ENCODE measurements around the gene SIX2. TPM values are rescaled to one million over a fixed set of nuclear protein-coding genes. Genes with fewer than 3 reads are reported as not detected.

SIX2 gene
- total and polyA plus RNA-seq, 9 of the 15 experiments (the other 6 are each of a cell fraction or from before 2014, with no cell fraction given): not detected

DNA sequence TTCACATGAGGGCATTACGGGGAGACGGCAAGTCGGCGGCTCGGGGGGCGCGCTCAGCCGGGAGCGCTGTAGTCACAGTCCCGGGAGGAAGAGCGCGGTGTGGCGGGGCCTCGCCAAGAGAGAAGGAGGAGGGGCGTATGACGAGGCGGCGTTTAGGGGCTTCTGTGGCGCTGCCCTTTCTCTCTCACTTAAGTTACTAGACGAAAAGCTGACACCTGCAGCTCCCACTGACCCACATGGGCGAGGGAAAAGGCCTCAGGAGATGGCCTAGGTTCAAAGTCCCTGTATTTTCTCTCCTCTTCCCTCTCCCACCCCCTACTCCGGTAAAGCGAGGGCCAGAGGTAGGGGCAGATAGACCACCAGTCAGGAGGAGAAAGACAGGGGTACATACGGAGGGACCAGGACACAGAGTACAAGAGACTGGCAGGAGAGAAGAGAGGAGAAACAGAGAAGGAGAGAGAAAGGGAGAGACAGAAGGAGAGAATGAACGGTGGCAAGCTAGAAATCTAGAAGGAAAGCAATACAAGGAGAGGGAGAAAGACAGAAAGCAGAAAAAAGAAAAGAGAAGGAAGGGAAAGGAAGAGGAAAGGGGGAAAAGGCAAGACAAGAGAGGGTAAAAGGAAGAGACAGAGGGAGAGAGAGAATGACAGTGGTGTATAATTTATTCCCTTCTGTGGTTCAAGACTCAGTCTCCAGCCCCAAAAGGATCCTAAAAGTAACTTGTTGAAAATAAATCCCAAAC is 3.8 kb downstream of the SIX2 start:
- in situ Hi-C loops (cut with MboI): no loop called here
- 21% methylated on average over 17 of the region's 25 CpGs for WGBS (ENCODE audit: insufficient coverage, low coverage, missing lambda C conversion rate)
- DNase-seq (ENCODE audit: extremely low read depth in 1 of 4, low spot score in 3 of 4) (no peak), FAIRE-seq (no peak), ATAC-seq (no peak)
- H3K9me1 ChIP-seq (ENCODE audit: control insufficient read depth, insufficient read depth, low read length): no peaks in the 10 kb centered on the region
- peaks cover 0 to 31% of the 10 kb centered on the region in 2 experiments; a peak in 2 of 5 replicates for H3K4me1 ChIP-seq (replicated peaks in 1 of 2; ENCODE audit: control insufficient read depth in 2 of 2, insufficient read depth in 2 of 2, low read length in 2 of 2)
- H3K79me2 ChIP-seq (ENCODE audit: control insufficient read depth, insufficient read depth, low read length): no peaks in the 10 kb centered on the region
- BruUV-seq (replicated peaks): no TSS peak
- TF ChIP-seq RBM17 (IDR thresholded peaks at IDR 0.05; ENCODE audit: borderline replicate concordance, low read depth, low read length) (no peak), MCM3 (IDR thresholded peaks at IDR 0.05) (peak; percentile 39; the same call in 1 of the 2 replicates), BCL6 (CRISPR knock-in tag; IDR thresholded peaks at IDR 0.05) (no peak)
- no peaks in the 10 kb centered on the region for H3K9me3 ChIP-seq (replicated peaks; ENCODE audit: control insufficient read depth, insufficient read depth, low read depth, low read length)
- H4K20me1 ChIP-seq (replicated peaks; ENCODE audit: control insufficient read depth, insufficient read depth, low read length): no peaks in the 10 kb centered on the region
- H3K27ac ChIP-seq (ENCODE audit: extremely low read depth, low read depth, low read length): no peak overlapping the region
- intact Hi-C loops (cut with micrococcal nuclease): no loop called here
- ChIA-PET CTCF (ENCODE audit: low intra/inter-chr PET ratio) (no interaction called here), POLR2A (interaction anchor here (0.6 kb wide), 1 partner anchor 44 kb away, joined by 3 read pairs; no protein-coding TSS in a partner anchor)
- H3K36me3 ChIP-seq (ENCODE audit: control insufficient read depth, insufficient read depth, low read length): no peaks in the 10 kb centered on the region
- no peak overlapping the region for H2AFZ ChIP-seq (ENCODE audit: low read depth, low read length)
- H3K4me3 ChIP-seq: no peak overlapping the region
- no peak overlapping the region for H3K9ac ChIP-seq (ENCODE audit: insufficient read depth in 1 of 2, low read depth in 2 of 2, low read length in 2 of 2)
- H3K4me2 ChIP-seq (ENCODE audit: insufficient read depth, low read length): no peak overlapping the region
- peaks cover 56 to 96% of the 10 kb centered on the region in 2 experiments; a peak in 4 of 5 replicates for H3K27me3 ChIP-seq (ENCODE audit: control insufficient read depth in 2 of 2, insufficient read depth in 2 of 2, low read length in 2 of 2)

- CTCF ChIA-PET (ENCODE audit: low intra/inter-chr PET ratio): no interaction called here
- no peak overlapping the region for H3K4me2 ChIP-seq (ENCODE audit: insufficient read depth, low read length)
- in situ Hi-C loops (cut with MboI): no loop called here
- TF ChIP-seq HLTF (IDR thresholded peaks at IDR 0.05) (no peak), YBX1 (IDR thresholded peaks at IDR 0.05) (no peak), PURB (CRISPR knock-in tag; IDR thresholded peaks at IDR 0.05; ENCODE audit: low read depth) (no peak)
- TF ChIP-seq, protein P1, sequence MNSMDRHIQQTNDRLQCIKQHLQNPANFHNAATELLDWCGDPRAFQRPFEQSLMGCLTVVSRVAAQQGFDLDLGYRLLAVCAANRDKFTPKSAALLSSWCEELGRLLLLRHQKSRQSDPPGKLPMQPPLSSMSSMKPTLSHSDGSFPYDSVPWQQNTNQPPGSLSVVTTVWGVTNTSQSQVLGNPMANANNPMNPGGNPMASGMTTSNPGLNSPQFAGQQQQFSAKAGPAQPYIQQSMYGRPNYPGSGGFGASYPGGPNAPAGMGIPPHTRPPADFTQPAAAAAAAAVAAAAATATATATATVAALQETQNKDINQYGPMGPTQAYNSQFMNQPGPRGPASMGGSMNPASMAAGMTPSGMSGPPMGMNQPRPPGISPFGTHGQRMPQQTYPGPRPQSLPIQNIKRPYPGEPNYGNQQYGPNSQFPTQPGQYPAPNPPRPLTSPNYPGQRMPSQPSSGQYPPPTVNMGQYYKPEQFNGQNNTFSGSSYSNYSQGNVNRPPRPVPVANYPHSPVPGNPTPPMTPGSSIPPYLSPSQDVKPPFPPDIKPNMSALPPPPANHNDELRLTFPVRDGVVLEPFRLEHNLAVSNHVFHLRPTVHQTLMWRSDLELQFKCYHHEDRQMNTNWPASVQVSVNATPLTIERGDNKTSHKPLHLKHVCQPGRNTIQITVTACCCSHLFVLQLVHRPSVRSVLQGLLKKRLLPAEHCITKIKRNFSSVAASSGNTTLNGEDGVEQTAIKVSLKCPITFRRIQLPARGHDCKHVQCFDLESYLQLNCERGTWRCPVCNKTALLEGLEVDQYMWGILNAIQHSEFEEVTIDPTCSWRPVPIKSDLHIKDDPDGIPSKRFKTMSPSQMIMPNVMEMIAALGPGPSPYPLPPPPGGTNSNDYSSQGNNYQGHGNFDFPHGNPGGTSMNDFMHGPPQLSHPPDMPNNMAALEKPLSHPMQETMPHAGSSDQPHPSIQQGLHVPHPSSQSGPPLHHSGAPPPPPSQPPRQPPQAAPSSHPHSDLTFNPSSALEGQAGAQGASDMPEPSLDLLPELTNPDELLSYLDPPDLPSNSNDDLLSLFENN (IDR thresholded peaks at IDR 0.05; ENCODE audit: low read depth in 2 of 2, low read length in 2 of 2): no peak
These were observed 4.6 kb downstream of the SIX2 start for GRCh38 chr2:45004562-45005191.

More at GRCh38 chr2:45004562-45005191, 4.6 kb downstream of the SIX2 start:
- FAIRE-seq (no peak), DNase-seq (ENCODE audit: extremely low read depth in 1 of 4, low spot score in 3 of 4) (no peak), ATAC-seq (no peak)
- Histone ChIP-seq H3K27me3 (ENCODE audit: control insufficient read depth in 2 of 2, insufficient read depth in 2 of 2, low read length in 2 of 2) (peaks cover 57 to 96% of the 10 kb centered on the region in 2 experiments; a peak in 4 of 5 replicates), H3K36me3 (ENCODE audit: control insufficient read depth, insufficient read depth, low read length) (no peaks in the 10 kb centered on the region), H3K4me1 (replicated peaks in 1 of 2; ENCODE audit: control insufficient read depth in 2 of 2, insufficient read depth in 2 of 2, low read length in 2 of 2) (peaks cover 0 to 26% of the 10 kb centered on the region in 2 experiments; a peak in 2 of 5 replicates), H3K4me3 (no peak overlapping the region), H3K79me2 (ENCODE audit: control insufficient read depth, insufficient read depth, low read length) (no peaks in the 10 kb centered on the region), H4K20me1 (replicated peaks; ENCODE audit: control insufficient read depth, insufficient read depth, low read length) (no peaks in the 10 kb centered on the region), H3K9me3 (replicated peaks; ENCODE audit: control insufficient read depth, insufficient read depth, low read depth, low read length) (no peaks in the 10 kb centered on the region), H3K9me1 (ENCODE audit: control insufficient read depth, insufficient read depth, low read length) (no peaks in the 10 kb centered on the region), H3K27ac (ENCODE audit: extremely low read depth, low read depth, low read length) (no peak overlapping the region), H2AFZ (ENCODE audit: low read depth, low read length) (no peak overlapping the region), H3K9ac (ENCODE audit: insufficient read depth in 1 of 2, low read depth in 2 of 2, low read length in 2 of 2) (no peak overlapping the region)
- WGBS (ENCODE audit: insufficient coverage, low coverage, missing lambda C conversion rate): 16% methylated on average over 32 of the region's 45 CpGs
- intact Hi-C loops (cut with micrococcal nuclease): no loop called here
- POLR2A ChIA-PET: no interaction called here
- no TSS peak for BruUV-seq (replicated peaks)

Measured in K562 (cell line).